GM12873 (cell line): ENCODE measurements around the gene MYL3.

Source experiments
- TF ChIP-seq, protein P1 (sequence below): IDR thresholded peaks from 2 replicates; pipeline ENCODE4 v1.5.1; 2012; ENCODE audit warnings: low read depth, mild to moderate bottlenecking, moderate library complexity, low read length, control low read depth; ENCODE audit not compliant: insufficient read depth; ENCODE audit errors: missing control alignments

The MYL3 gene

DNA sequence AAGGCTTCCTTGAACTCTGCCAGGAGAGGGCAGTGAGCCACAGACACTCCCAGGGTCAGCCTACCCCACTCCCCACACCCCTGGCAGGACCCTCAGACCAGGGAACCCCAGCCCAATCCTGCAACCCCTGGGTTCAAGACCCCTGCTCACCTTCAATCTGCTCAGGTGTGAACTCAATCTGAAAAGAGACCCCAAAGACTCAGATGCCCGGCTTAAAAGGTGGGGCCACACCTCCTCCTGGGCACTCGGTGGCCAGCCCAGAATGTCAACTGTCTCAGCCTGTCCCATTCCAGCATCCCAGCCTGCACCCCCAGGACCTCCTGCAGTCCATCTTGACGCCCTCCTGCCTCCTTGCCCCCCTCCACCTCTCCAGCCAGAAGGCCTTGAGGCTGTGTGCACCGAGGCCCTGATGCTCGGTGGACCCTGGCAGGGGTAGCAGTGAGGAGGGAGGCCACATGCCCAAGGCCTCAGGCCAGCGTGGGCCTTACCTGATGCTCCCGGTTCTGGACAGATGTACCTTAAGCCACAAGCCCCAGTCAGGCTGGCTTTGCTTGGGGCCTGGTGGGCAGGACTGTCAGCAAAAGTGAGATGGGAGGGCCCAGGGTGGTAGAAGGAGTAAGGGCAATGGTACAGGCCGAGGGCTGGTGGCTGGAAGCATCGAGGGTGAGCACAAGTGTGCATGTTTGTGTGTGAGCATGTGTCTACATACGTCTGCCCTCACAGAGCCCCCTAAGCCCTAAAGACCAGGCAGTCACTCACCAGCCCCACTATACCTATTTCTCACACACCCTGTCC is 2.2 kb downstream of the MYL3 start:
- TF ChIP-seq, protein P1, sequence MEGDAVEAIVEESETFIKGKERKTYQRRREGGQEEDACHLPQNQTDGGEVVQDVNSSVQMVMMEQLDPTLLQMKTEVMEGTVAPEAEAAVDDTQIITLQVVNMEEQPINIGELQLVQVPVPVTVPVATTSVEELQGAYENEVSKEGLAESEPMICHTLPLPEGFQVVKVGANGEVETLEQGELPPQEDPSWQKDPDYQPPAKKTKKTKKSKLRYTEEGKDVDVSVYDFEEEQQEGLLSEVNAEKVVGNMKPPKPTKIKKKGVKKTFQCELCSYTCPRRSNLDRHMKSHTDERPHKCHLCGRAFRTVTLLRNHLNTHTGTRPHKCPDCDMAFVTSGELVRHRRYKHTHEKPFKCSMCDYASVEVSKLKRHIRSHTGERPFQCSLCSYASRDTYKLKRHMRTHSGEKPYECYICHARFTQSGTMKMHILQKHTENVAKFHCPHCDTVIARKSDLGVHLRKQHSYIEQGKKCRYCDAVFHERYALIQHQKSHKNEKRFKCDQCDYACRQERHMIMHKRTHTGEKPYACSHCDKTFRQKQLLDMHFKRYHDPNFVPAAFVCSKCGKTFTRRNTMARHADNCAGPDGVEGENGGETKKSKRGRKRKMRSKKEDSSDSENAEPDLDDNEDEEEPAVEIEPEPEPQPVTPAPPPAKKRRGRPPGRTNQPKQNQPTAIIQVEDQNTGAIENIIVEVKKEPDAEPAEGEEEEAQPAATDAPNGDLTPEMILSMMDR = no peak

DNA sequence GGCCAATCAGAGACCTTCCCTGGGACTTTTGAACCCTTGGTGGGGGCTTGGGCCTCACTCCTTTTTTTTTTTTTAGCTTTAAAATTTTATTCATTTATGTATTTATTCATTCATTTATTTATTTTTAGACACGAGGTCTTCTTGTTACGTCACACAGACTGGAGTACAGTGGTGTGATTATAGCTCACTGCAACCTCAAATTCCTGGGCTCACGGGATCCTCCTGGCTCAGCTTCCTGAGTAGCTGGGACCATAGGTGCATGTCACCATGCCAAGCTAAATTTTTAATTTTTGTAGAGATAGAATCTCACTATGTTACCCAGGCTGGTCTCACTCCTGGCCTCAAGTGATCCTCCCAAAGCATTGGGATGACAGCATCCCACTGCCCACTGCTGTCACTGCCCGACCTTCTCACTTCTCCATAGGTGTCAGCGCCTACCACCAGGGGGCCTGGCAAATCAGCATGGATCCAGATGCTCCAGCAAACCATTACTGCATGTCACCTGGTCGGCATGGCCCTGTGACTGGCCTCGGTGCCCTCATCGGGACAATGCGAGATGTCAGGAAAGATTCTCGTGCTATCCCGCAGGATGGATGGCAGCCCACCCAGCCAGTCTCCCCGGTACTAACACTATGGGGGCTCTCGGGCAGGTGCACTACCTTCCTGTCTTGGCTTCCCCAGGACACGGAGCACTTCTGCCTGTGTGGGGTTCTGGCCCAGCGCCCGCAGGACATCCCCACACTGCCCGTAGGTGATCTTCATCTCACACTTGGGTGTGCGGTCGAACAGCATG is 3.0 kb downstream of the MYL3 start:
- TF ChIP-seq, protein P1 = peak; percentile 67

DNA sequence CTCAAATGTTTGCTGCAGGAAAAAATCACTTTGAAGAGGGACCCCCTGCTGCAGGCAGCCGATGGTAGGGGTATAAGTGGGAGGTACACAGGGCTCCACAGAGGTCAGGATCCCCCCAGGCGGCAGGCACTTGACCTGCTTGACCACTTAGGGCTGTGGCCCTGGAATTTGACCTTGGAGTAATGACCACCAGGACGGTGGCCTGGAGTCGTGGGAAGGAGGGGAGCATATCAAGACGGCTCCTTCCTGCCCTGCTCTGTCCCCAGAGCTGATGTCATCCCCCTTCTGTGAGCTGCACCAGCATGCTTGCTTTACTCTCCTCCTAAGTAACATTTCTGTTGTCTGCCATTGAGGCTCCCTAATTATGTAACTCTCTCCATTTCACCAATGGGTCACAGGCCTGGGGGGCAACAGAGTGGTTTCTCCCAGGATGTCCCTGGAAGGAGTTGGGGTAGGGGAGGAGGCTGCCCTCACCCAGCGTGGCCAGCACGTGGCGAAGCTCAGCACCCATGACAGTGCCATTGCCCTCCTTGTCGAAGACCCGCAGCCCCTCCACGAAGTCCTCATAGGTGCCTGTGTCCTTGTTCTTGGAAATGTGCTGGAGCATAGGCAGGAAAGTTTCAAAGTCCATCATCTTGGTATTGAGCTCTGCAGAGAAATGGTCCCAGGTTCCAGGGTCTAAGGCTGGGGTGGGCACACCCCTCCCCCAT is 4.1 kb downstream of the MYL3 start:
- TF ChIP-seq, protein P1 = no peak

DNA sequence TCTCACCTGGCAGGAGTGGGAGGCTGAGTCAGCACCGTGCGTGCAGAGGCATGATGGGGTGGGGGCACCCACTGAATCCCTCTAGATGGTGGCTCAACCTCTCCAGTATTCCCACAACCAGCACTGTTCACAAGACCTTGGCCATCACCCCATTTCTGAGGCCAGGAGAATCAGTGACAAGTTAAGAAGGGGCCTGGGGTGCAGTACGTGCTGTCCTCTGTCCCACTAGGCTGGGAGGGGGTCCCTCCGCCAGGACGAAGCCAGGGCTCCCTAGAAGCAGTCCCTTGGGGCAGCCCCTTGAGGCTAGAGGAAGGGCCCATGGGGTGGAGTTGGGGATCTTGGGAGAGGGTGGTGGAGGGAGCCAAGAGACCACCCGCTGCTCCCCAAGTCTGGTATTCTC is 4.8 kb downstream of the MYL3 start:
- TF ChIP-seq, protein P1 = no peak

DNA sequence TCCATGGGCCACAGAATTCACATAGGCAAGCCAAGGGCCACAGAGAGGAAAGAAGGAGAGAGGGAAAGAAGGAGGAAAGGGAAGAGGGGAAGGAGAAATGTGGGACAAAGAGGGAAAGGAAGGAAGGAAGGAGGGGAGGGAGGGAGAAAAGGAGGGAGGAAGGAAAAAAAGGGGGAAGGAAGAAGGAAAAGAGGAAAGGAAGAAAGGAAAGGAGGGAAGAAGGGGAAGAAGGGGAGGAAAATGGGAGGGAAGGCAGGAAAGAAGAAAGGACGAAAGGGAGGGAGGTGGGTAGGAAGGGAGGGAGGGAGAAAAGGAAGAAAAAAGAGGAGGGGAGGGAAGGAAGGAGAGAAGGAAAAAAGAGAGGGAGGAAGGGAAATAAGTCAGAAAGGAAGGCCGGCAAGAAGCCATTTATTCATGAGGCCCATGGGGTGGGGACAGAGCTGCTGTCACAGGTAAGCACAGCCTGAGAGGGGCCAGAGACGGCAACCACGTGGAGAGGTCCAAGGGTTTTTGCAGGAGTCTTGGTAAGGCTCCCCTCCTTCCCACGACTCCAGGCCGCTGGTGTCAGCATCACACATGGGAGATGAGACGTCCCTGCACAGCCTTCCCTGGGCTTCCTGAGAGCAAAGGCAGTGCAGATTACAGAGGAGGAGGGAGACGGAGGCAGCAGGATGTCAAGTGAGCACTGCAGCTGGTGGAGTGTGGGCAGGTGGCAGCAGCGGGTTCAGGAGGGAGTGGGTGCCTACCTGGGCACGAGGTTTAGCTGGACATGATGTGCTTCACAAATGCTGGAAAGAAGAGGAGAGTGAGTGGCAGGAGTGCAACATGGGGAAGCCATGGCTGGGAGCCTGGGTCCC is 5.5 kb downstream of the MYL3 start:
- TF ChIP-seq, protein P1 = no peak

DNA sequence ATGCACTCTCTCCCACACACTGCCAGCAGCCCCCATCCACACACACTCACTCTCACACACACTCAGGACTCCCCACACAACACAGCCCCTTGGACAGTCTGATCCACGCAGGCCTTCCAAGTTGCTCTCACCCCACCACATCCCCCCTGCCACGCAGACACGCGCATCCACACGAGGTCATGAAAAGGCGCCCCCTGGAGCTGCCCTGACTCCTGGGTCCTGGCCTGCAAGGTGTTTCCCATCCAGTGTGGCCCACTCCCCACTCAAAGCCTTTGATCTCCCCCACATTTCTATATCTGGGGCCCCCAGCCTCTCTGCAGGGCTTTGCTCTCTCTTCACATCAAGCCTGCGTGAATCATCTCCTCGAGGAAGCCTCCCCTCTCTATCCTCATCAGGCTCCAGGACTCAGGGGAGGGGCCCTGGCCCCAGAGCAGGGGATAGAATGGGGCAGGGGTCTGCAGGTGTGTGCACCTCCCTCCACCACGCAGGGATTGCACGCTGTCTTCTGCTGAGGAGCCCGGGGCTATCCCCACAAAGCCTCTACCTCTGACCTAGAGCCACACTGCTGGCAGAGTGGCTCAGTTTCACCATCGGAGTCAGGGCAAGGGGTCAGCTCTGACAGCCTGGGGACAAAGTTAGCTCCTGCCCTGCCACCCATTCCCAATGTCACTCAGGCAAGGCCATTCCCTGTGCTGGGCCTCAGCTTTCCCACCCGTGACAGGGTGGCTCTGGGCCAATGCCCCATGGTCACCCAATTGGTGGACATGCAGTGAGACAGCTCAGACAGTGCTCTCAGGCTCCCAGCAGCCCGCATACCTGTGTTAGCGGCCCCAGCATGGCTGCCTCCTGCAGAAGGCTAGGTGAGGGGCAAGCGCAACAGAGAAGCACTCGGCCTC is 6.4 kb downstream of the MYL3 start:
- TF ChIP-seq, protein P1 = no peak
